DOHH2 (cell line): ENCODE measurements around the gene MEGF8.

Source experiments
- CTCF ChIP-seq: fragments of 200-600 bp; sonication (generic); IDR thresholded peaks from one replicate; pipeline ENCODE4 v1.5.1; 2014; ENCODE audit warnings: antibody characterized with exemption, mild to moderate bottlenecking, low read depth, low read length; ENCODE audit not compliant: poor library complexity, severe bottlenecking
- EZH2phosphoT487 ChIP-seq: fragments of 200-600 bp; sonication (generic); IDR thresholded peaks from 2 replicates; pipeline ENCODE4 v1.6.1; 2017; ENCODE audit warnings: borderline replicate concordance, mild to moderate bottlenecking, antibody characterized with exemption, low read length, moderate library complexity, mixed read lengths

GRCh38 chr19:42352301-42353259 lies 27.1 kb downstream of the MEGF8 start:
- no peak for TF ChIP-seq CTCF
- no peak for TF ChIP-seq EZH2phosphoT487
